ENCODE measurements around the gene IWS1. TPM values are rescaled to one million over a fixed set of nuclear protein-coding genes. Genes with fewer than 3 reads are reported as not detected.
"Not testable (repeated sequence)": the region's sequence is repeated elsewhere in the genome, so short reads cannot be mapped to it uniquely, and the experiment has no call there.

IWS1 gene
- total RNA-seq, 2 donors from 2014 or later = 32.4 to 37.8 TPM

GRCh38 chr2:127525691-127526131, 578 bp downstream of the IWS1 start:
- DNase-seq = peak; percentile 37
- Histone ChIP-seq H3K27me3 (no peaks in the 10 kb centered on the region), H3K9ac (ENCODE audit: low read depth in 2 of 2, low read length in 2 of 2) (peak overlapping the region; percentile 86 to 97), H3K36me3 (no peaks in the 10 kb centered on the region), H3K4me1 (no peaks in the 10 kb centered on the region), H3K4me3 (peak overlapping the region; percentile 99), H3K9me3 (no peaks in the 10 kb centered on the region), H3K27ac (peak overlapping the region; percentile 94)
- TF ChIP-seq CTCF (IDR thresholded peaks at IDR 0.05) = no peak
- intact Hi-C loops (cut with DNase I) = no loop called here

- DNase-seq; H3K36me3 ChIP-seq; H3K9me3 ChIP-seq; H3K4me3 ChIP-seq; intact Hi-C loops (cut with DNase I); H3K27me3 ChIP-seq; H3K9ac ChIP-seq (ENCODE audit: low read depth in 2 of 2, low read length in 2 of 2); H3K27ac ChIP-seq; H3K4me1 ChIP-seq: not testable (repeated sequence)
Observed at GRCh38 chr2:127524198-127524834, 2.0 kb downstream of the IWS1 start.

GRCh38 chr2:127523269-127523939, 2.9 kb downstream of the IWS1 start:
- H3K9me3 ChIP-seq = no peaks in the 10 kb centered on the region

GRCh38 chr2:127520424-127520823, 5.9 kb downstream of the IWS1 start:
- Histone ChIP-seq H3K9ac (ENCODE audit: low read depth in 2 of 2, low read length in 2 of 2) (no peak overlapping the region), H3K27ac (no peak overlapping the region), H3K9me3 (no peaks in the 10 kb centered on the region), H3K36me3 (no peaks in the 10 kb centered on the region), H3K27me3 (no peaks in the 10 kb centered on the region), H3K4me3 (no peak overlapping the region), H3K4me1 (no peaks in the 10 kb centered on the region)
- DNase-seq = no peak
- TF ChIP-seq CTCF (IDR thresholded peaks at IDR 0.05) = no peak
- intact Hi-C loops (cut with DNase I) = no loop called here

More at GRCh38 chr2:127523269-127523939, 2.9 kb downstream of the IWS1 start:
- Histone ChIP-seq H3K36me3 (no peaks in the 10 kb centered on the region), H3K27ac (no peak overlapping the region), H3K4me3 (no peak overlapping the region), H3K4me1 (no peaks in the 10 kb centered on the region), H3K9ac (ENCODE audit: low read depth in 2 of 2, low read length in 2 of 2) (no peak overlapping the region), H3K27me3 (no peaks in the 10 kb centered on the region)
- no peak for TF ChIP-seq CTCF (IDR thresholded peaks at IDR 0.05)
- no peak for DNase-seq
- intact Hi-C loops (cut with DNase I) = no loop called here

- Histone ChIP-seq H3K9ac (ENCODE audit: low read depth in 2 of 2, low read length in 2 of 2) (no peak overlapping the region), H3K27ac (no peak overlapping the region), H3K4me1 (no peaks in the 10 kb centered on the region), H3K9me3 (no peaks in the 10 kb centered on the region), H3K4me3 (no peak overlapping the region), H3K27me3 (no peaks in the 10 kb centered on the region), H3K36me3 (no peaks in the 10 kb centered on the region)
- TF ChIP-seq CTCF (IDR thresholded peaks at IDR 0.05) = no peak
- no peak for DNase-seq
- intact Hi-C loops (cut with DNase I) = no loop called here
Observed at GRCh38 chr2:127517465-127517864, 8.8 kb downstream of the IWS1 start.
